CD4-positive, alpha-beta T cell treated with Interleukin-6 for 4 hours (primary cell): ENCODE results near the gene MEIS1.

Experiments
- DNase-seq: peaks from one replicate; pipeline ENCODE4 v3.0.0-alpha.2; 2020; ENCODE audit warnings: mixed read lengths

MEIS1 gene

GRCh38 chr2:66432801-66433694 is 1.9 kb upstream of the MEIS1 start:
- DNase-seq = no peak

GRCh38 chr2:66433695-66433944 is 1.3 kb upstream of the MEIS1 start:
- DNase-seq = no peak

- DNase-seq = no peak
Measured at GRCh38 chr2:66433945-66434678, 813 bp upstream of the MEIS1 start.

- DNase-seq = no peak
Measured at GRCh38 chr2:66435549-66435875, 587 bp downstream of the MEIS1 start.

- DNase-seq = no peak
Measured at GRCh38 chr2:66435963-66436362, 1.0 kb downstream of the MEIS1 start.

- DNase-seq = no peak
Measured at GRCh38 chr2:66436581-66437001, 1.7 kb downstream of the MEIS1 start.

GRCh38 chr2:66437109-66437690 is 2.3 kb downstream of the MEIS1 start:
- no peak for DNase-seq

GRCh38 chr2:66437691-66438497 is 3.0 kb downstream of the MEIS1 start:
- DNase-seq = no peak

GRCh38 chr2:66438498-66438833 is 3.5 kb downstream of the MEIS1 start:
- no peak for DNase-seq

GRCh38 chr2:66438891-66439811 is 4.2 kb downstream of the MEIS1 start:
- no peak for DNase-seq

GRCh38 chr2:66439812-66440542 is 5.1 kb downstream of the MEIS1 start:
- DNase-seq = no peak

- DNase-seq = no peak
Measured at GRCh38 chr2:66440708-66441497, 6.0 kb downstream of the MEIS1 start.

- DNase-seq = no peak
Measured at GRCh38 chr2:66441581-66442320, 6.8 kb downstream of the MEIS1 start.

GRCh38 chr2:66442516-66443185 is 7.7 kb downstream of the MEIS1 start:
- no peak for DNase-seq

- no peak for DNase-seq
Measured at GRCh38 chr2:66443186-66443978, 8.5 kb downstream of the MEIS1 start.

- no peak for DNase-seq
Measured at GRCh38 chr2:66443979-66444861, 9.3 kb downstream of the MEIS1 start.
